HAP-1 (cell line): ENCODE results near the gene MFAP4.

ENCODE experiments used
- DNase-seq, 2 experiments: peaks; one replicate each; pipeline ENCODE4 v3.0.0-alpha.2; 2016 to 2020; ENCODE audit warnings: low spot score in 2 of 2
- H3K27me3 ChIP-seq: fragments of 250-450 bp; sonication (Bioruptor Pico); 2 replicates; pipeline ENCODE4 v1.5.1; 2020; ENCODE audit warnings: low read depth, mild to moderate bottlenecking, moderate library complexity
- H3K36me3 ChIP-seq: fragments of 250-450 bp; sonication (Bioruptor Pico); replicated peaks from 2 replicates; pipeline ENCODE4 v1.5.1; 2020; ENCODE audit warnings: mild to moderate bottlenecking
- H3K4me1 ChIP-seq: fragments of 250-450 bp; sonication (Bioruptor Pico); 2 replicates; pipeline ENCODE4 v1.5.1; 2020; ENCODE audit warnings: mild to moderate bottlenecking
- H3K4me3 ChIP-seq: fragments of 250-450 bp; sonication (Bioruptor Pico); 2 replicates; pipeline ENCODE4 v1.5.1; 2020; ENCODE audit warnings: mild to moderate bottlenecking, moderate library complexity
- H3K9me3 ChIP-seq: fragments of 250-450 bp; sonication (Bioruptor Pico); 2 replicates; pipeline ENCODE4 v1.5.1; 2020; ENCODE audit warnings: mild to moderate bottlenecking, moderate library complexity
- in situ Hi-C: fragments of 300-500 bp; cut with MboI; formaldehyde crosslinking; loops from 3 replicates; pipeline ENCODE4 v1.14.3; 2020; ENCODE audit warnings: low sequenced_read_pairs, inconsistent platforms, mixed read lengths

Gene MFAP4

DNA sequence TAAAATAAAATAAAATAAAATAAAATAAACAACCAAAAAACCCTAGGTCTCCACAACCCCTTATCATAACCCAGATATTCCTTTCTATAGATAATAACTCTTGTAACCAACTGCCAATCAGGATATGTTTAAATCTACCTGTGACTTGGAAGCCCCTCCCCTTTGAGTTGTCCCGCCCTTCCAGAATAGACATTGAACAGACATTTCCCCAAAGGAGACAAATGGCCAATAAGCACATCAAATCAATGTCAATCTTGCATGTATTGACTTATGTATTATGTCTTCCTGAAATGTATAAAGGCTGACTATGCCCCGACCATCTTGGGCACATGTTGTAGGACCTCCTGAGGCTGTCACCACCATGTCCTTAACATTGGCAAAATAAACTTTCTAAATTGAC is 10.2 kb downstream of the MFAP4 start:
- no peak for DNase-seq
- in situ Hi-C loops, result no loop called here
- Histone ChIP-seq H3K27me3 (no peaks in the 10 kb centered on the region), H3K4me1 (peaks cover 11% of the 10 kb centered on the region; the same call in 1 of the 2 replicates), H3K36me3 (peaks cover 21% of the 10 kb centered on the region), H3K9me3 (no peaks in the 10 kb centered on the region), H3K4me3 (peak overlapping the region; percentile 55)

DNA sequence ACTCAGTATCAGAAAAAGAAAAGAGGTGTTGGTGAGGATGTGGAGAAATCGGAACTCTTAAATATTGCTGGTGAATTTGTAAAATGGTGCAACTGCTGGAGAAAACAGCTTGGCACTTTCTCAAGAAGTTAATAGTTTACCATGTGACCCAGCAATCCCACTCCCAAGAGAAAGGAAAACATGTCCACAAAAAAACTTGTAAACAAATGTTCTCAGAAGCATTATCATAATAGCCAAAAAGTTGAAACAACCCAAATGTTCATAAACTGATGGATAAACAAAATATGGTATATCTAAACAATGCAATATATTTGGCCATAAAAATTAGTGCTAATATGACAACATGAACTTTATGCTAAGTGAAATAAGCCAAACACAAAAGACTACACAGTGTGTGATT is 11.3 kb downstream of the MFAP4 start:
- peaks cover 16% of the 10 kb centered on the region for H3K36me3 ChIP-seq
- H3K9me3 ChIP-seq, result no peaks in the 10 kb centered on the region
- H3K4me3 ChIP-seq, result no peak overlapping the region
- peaks cover 11% of the 10 kb centered on the region; the same call in 1 of the 2 replicates for H3K4me1 ChIP-seq
- in situ Hi-C loops, result no loop called here
- H3K27me3 ChIP-seq, result no peaks in the 10 kb centered on the region
- no peak for DNase-seq

DNA sequence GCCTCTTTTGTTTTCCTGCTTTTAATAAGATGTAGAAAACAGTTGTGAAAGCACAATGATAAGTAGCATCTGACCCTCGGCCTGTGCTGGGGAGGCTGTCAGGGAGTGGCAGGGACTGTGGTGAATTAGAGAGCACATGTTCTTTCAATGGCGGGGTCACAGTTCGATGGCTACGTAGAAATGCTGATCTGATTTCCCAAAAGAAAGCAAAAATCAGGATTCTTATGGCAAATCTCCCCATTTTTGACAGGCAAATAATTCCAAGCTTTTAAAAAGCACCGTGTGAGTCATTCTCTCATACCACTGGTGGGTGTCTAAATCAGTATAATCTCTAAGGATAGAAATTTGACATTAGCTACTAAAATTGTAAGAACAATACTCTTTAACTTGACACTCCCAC is 12.9 kb downstream of the MFAP4 start:
- H3K4me1 ChIP-seq, result peaks cover 8% of the 10 kb centered on the region; the same call in 1 of the 2 replicates
- DNase-seq, result no peak
- no peak overlapping the region for H3K4me3 ChIP-seq
- no peaks in the 10 kb centered on the region for H3K9me3 ChIP-seq
- H3K36me3 ChIP-seq, result peaks cover under 1% of the 10 kb centered on the region
- H3K27me3 ChIP-seq, result no peaks in the 10 kb centered on the region
- in situ Hi-C loops, result no loop called here

DNA sequence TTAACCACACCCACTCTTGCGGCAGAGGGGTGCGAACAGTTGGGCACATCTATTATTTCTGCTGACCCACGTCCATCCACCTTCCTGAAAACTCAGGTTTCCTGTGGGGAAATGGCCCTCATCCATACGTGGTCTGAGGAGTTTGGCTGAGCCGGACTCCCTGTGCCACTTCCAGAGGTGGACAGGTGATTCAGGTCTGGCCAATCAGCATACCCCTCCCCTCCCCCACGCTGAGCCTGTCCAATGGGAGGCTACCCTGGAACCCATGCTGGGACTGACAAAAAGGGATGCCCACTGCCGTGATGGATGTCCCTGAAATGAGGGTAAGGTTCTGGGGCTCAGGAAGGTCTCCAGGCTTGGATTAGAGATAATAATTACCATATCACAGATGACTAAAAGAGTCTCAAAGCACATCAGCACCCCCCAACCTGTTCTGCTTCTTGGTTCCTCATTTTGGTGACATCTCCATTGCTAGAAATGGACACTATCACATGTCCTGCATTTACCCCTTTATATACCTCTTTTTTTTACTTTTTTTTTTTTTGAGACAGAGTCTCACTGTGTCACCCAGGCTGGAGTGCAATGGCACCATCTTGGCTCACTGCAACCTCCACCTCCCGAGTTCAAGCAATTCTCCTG is 14.0 kb downstream of the MFAP4 start:
- Histone ChIP-seq H3K27me3 (no peaks in the 10 kb centered on the region), H3K36me3 (no peaks in the 10 kb centered on the region), H3K9me3 (no peaks in the 10 kb centered on the region), H3K4me1 (peaks cover 5% of the 10 kb centered on the region; the same call in 1 of the 2 replicates), H3K4me3 (no peak overlapping the region)
- in situ Hi-C loops, result no loop called here
- no peak for DNase-seq

DNA sequence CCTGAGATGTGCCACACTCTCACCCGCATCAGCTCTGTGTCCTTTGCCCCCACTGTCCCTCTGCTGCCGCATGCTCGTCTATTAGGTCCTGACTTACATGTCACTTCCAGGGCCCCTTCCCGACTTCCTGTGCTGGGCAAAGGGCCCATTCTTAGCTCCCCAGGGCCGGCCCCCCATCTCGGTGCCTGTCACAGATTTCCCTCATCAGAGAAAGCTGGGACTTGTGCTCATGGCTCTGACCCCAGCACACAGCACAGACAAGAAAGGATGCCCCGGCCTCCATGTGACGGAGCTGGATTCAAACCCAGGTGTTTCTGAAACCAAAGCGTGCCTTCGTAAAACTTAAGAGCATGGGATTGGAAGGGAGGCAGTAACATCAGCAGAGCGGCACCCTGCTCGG is 14.6 kb downstream of the MFAP4 start:
- H3K4me3 ChIP-seq, result no peak overlapping the region
- no peaks in the 10 kb centered on the region for H3K27me3 ChIP-seq
- H3K9me3 ChIP-seq, result no peaks in the 10 kb centered on the region
- in situ Hi-C loops, result no loop called here
- H3K4me1 ChIP-seq, result peaks cover 5% of the 10 kb centered on the region; the same call in 1 of the 2 replicates
- DNase-seq, result no peak
- no peaks in the 10 kb centered on the region for H3K36me3 ChIP-seq

DNA sequence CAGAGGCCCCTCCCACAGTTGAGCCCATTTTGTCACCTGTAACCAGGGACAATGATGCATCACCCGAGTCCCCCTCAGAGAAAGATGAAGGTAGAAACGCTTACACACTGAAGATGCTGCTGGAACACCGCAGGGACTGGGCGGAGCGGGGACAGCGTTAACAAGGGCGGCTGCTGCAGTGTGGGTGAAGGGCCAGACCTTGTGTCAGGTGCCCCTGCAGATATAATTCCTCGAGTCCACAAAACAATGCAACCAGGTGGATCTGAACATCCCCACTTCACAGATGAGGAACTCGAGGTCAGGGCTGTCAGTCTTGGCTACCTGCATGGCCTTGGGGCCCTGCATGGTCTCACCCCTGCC is 15.0 kb downstream of the MFAP4 start:
- no peaks in the 10 kb centered on the region for H3K27me3 ChIP-seq
- no peak overlapping the region for H3K4me3 ChIP-seq
- H3K36me3 ChIP-seq, result no peaks in the 10 kb centered on the region
- no peaks in the 10 kb centered on the region for H3K9me3 ChIP-seq
- H3K4me1 ChIP-seq, result peaks cover 3% of the 10 kb centered on the region; the same call in 1 of the 2 replicates
- DNase-seq, result no peak
- in situ Hi-C loops, result no loop called here

DNA sequence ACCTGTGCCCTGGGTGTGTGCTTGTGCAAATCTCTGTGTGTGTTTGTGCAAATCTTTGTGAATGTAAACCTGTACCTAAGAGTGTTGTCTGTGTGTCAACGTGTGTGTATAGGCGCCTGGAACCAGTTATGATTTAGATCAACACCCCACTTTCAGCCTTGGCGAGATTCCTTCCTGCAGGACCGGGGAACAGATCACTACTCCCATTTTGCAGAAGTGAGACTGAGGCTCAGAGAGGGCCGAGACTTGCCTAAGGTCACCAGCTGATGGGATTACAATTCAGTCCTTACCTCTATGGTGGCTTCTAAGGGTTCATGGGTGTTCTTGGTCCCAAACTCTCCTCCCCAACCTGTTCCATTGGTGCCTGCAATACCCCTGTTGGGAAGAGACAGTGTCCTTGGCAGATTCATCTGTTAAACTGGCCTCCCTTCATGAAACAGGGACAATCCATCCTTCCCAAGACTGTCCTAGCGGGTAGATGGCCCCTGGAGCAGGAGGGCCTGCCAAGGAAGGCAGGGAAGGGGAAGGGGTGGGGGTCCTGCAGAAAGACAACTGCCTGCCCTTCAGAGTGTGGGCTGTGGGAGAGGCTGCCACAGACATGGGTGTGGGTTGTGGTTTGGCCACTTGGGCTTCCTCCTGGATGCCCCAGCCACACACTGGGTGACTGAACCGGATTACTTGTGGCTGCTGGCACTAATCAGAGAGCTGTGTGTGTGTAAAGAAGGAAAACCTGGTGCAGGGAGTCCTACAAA is 15.6 kb downstream of the MFAP4 start:
- Histone ChIP-seq H3K4me3 (no peak overlapping the region), H3K36me3 (no peaks in the 10 kb centered on the region), H3K4me1 (no peaks in the 10 kb centered on the region), H3K9me3 (no peaks in the 10 kb centered on the region), H3K27me3 (no peaks in the 10 kb centered on the region)
- no peak for DNase-seq
- in situ Hi-C loops, result no loop called here

DNA sequence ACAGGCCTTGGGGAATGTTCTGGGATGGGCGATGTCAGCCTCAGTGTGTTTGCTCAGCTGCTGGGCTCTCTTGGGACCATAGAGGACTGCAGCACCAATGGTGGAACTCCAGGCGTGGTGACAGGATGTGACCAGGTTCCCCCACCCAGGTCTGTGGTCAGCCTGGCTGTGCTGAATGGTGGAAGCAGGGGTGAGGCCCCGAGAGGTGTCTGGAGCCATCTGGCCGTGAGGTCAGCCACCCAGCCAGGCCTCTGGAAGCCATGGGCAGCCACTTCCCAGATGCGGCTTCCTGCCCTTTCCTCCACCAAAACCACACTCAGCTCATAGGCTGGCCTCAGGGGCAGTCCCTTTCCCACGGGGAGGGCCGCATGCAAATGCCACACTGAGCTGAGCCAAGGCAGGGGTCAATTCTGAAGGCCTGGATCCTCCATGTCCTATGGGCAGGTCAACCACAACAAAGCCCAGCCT is 16.5 kb downstream of the MFAP4 start:
- no peaks in the 10 kb centered on the region for H3K9me3 ChIP-seq
- in situ Hi-C loops, result no loop called here
- H3K27me3 ChIP-seq, result no peaks in the 10 kb centered on the region
- no peaks in the 10 kb centered on the region for H3K4me1 ChIP-seq
- DNase-seq, result no peak
- no peak overlapping the region for H3K4me3 ChIP-seq
- H3K36me3 ChIP-seq, result no peaks in the 10 kb centered on the region

DNA sequence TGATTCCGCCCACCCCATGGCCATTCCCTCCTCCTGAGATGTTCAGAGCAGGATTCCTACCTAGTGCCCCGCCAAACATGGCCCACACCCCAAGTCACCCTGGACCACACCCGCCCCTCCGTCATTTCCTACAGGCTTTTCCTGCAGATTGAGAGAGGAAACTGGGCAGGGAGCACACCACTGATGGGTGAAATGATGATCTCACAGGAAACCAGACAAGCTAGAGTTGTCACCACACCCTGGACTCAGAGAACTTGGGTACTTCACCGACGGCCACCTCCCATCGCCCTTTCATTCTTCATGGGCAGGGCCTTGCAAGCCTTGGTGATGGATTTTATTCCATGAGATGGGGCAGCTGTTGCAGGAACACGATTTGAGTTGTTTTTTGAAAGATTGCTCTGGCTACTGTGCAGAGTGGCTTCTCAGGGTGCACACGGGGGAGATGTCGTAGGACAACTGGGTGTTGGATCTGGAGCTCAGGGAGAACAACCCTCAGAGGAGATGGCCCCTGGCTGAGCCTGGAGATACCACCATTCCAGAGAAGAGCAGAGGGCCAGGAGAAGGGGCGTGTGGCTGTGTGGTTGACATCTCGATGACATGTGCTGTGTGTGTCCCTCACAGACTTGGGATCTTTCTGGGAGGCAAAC is 17.0 kb downstream of the MFAP4 start:
- Histone ChIP-seq H3K36me3 (no peaks in the 10 kb centered on the region), H3K27me3 (no peaks in the 10 kb centered on the region), H3K4me3 (no peak overlapping the region), H3K9me3 (no peaks in the 10 kb centered on the region), H3K4me1 (no peaks in the 10 kb centered on the region)
- DNase-seq, result no peak
- in situ Hi-C loops, result no loop called here

DNA sequence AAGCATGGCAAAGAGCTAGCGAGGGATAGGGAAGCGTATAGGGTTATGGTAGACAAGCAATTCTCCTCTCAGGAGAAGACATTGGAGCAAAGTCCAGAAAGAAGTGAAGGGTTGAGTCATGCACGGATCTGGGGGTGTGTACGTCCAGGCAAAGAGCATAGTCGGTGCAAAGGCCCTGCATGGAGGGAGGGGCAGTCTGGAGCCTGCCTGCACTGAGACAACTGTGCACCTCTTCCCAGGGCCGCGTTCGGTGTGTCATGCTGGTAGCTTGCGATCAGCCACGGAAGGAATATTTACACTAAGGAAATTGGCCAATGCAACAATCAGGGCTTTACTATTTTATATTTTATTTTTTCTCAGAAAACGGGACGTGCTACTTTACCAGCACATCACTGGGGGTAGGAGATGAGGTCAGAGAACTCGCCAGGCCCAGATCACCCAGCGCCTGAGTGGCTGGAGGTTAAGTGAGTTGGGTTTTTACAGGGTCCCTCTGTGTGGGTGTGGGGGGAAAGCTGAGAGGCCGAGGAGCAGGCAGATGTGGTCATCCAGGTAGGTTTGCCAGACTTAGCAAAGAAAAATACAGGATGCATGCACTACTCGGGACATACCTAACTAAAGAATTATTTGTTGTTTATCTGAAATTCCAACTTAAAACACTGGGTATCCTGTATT is 17.7 kb downstream of the MFAP4 start:
- H3K9me3 ChIP-seq, result no peaks in the 10 kb centered on the region
- in situ Hi-C loops, result no loop called here
- no peaks in the 10 kb centered on the region for H3K4me1 ChIP-seq
- no peaks in the 10 kb centered on the region for H3K27me3 ChIP-seq
- no peak for DNase-seq
- H3K36me3 ChIP-seq, result no peaks in the 10 kb centered on the region
- no peak overlapping the region for H3K4me3 ChIP-seq

DNA sequence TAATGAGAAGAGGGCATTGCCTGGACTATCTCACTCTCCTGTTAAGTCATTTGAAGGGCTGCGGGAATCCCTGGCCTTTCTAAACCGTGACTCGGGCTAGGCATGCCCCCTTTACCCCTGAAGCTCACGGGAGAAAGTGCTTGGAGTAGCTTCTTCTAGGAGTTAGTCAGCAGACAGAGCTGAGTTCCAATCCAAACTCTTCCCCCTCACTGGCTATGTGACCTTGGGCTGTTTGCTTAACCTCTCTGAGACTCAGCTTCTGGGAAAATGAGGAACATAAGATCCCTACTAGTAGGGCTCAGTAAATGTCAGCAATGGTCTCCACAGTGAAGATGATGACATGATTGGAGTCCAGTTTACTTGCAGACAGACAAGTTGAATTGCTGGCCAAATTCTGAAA is 18.8 kb downstream of the MFAP4 start:
- no peaks in the 10 kb centered on the region for H3K27me3 ChIP-seq
- peaks cover under 1% of the 10 kb centered on the region; the same call in 1 of the 2 replicates for H3K4me1 ChIP-seq
- in situ Hi-C loops, result no loop called here
- no peak for DNase-seq
- no peaks in the 10 kb centered on the region for H3K36me3 ChIP-seq
- no peaks in the 10 kb centered on the region for H3K9me3 ChIP-seq
- H3K4me3 ChIP-seq, result no peak overlapping the region

DNA sequence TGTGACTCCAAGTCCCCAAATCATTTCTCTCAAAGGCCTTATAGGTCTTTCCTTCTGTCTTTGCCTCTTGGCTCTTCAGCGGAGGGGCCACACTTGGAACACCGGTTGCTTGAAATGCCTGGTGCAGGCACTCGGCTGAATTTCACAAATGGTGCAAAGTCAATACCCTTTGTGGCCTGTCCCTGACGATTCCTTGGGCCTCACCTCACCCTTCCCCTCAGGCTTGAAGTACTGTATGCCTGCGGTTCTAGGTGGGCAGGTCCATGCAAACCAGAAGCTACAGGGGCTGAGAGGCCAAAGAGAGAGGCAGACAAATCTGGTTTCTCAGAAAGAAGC is 20.4 kb downstream of the MFAP4 start:
- H3K9me3 ChIP-seq, result no peaks in the 10 kb centered on the region; the same call in 1 of the 2 replicates
- H3K36me3 ChIP-seq, result no peaks in the 10 kb centered on the region
- peaks cover 7% of the 10 kb centered on the region for H3K4me1 ChIP-seq
- H3K4me3 ChIP-seq, result no peak overlapping the region
- H3K27me3 ChIP-seq, result no peaks in the 10 kb centered on the region
- no peak for DNase-seq
- in situ Hi-C loops, result no loop called here

DNA sequence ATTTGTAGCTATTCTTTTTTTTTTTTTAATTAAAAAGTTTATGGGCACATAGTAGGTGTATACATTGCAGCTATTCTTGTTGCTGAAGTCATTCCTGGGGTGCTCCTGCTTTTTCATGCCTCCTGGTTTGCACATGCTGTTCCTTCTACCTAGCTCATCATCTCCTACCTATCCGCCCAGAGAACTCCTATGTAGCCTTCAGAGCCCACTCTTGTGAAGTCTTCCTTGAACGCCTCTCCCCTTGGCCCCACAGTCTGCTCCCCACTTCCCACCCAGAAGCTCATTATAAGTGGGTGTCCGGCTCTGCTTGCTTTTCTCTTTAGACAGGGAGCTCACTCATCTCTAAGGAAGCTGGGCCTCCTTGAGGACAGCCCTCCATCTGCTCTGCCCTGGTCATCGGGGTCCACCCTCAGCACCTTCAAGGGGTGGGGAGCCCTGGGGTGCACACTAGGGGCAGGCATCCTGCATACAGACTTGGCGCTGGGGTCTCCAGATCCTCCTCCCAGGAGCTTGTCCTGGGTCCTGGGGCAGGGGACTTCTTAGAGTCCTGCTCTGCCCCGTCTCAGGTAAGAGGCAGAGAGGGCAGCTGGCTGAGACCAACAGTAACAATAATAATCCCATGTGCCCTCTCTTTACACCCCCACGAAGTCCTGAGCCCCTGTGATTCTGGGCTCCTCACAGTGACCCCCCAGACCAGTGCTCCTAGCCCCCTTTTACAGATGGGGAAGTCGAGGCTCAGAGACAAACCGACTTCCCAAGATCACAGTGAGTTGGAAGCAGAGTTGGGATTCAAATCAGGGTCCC is 21.0 kb downstream of the MFAP4 start:
- no peak for DNase-seq
- Histone ChIP-seq H3K9me3 (no peaks in the 10 kb centered on the region; the same call in 1 of the 2 replicates), H3K36me3 (no peaks in the 10 kb centered on the region), H3K4me1 (peaks cover 12% of the 10 kb centered on the region), H3K4me3 (no peak overlapping the region), H3K27me3 (no peaks in the 10 kb centered on the region)
- in situ Hi-C loops, result no loop called here
